Activated CD8-positive, alpha-beta memory T cell treated with anti-CD3 and anti-CD28 coated beads for 1 hour (primary cell): ENCODE data around the gene MILR1.
"Not testable (repeated sequence)": the region's sequence is repeated elsewhere in the genome, so short reads cannot be mapped to it uniquely, and the experiment has no call there.

Source experiments
- DNase-seq, 2 donors: peaks; one replicate each; pipeline ENCODE4 v3.0.0-alpha.2; 2020; ENCODE audit warnings: low read depth in 1 of 2; ENCODE audit errors: extremely low read depth in 1 of 2

MILR1 gene

GRCh38 chr17:64426596-64426995 is 22.3 kb upstream of the MILR1 start:
- DNase-seq = no peak

- DNase-seq = no peak
These were observed 20.5 kb upstream of the MILR1 start for GRCh38 chr17:64428406-64428805.

- not testable (repeated sequence) for DNase-seq
These were observed 18.9 kb upstream of the MILR1 start for GRCh38 chr17:64430036-64430435.

- no peak for DNase-seq
These were observed 17.4 kb upstream of the MILR1 start for GRCh38 chr17:64431534-64431933.

- no peak for DNase-seq
These were observed 10.9 kb upstream of the MILR1 start for GRCh38 chr17:64437944-64438525.

- not testable (repeated sequence) for DNase-seq
These were observed 9.4 kb upstream of the MILR1 start for GRCh38 chr17:64439521-64439920.

- no peak for DNase-seq
These were observed 9.0 kb upstream of the MILR1 start for GRCh38 chr17:64439956-64440355.

- DNase-seq = no peak
These were observed 7.0 kb upstream of the MILR1 start for GRCh38 chr17:64441772-64442540.

- no peak for DNase-seq
These were observed 6.4 kb upstream of the MILR1 start for GRCh38 chr17:64442541-64442971.

- DNase-seq = no peak
These were observed 5.7 kb upstream of the MILR1 start for GRCh38 chr17:64443086-64443760.

- DNase-seq = no peak
These were observed 1.4 kb upstream of the MILR1 start for GRCh38 chr17:64447526-64447925.

- DNase-seq = no peak
These were observed 630 bp downstream of the MILR1 start for GRCh38 chr17:64449545-64449944.

GRCh38 chr17:64455993-64456885 is 7.3 kb downstream of the MILR1 start:
- no peak for DNase-seq

- no peak for DNase-seq
These were observed 8.2 kb downstream of the MILR1 start for GRCh38 chr17:64457156-64457555.

GRCh38 chr17:64458756-64459155 is 9.8 kb downstream of the MILR1 start:
- no peak for DNase-seq

GRCh38 chr17:64459284-64459747 is 10.4 kb downstream of the MILR1 start:
- no peak for DNase-seq

- DNase-seq = not testable (repeated sequence)
These were observed 10.9 kb downstream of the MILR1 start for GRCh38 chr17:64459818-64460217.

- no peak for DNase-seq
These were observed 12.0 kb downstream of the MILR1 start for GRCh38 chr17:64460955-64461354.

- no peak for DNase-seq
These were observed 12.9 kb downstream of the MILR1 start for GRCh38 chr17:64461788-64462187.

GRCh38 chr17:64466019-64466735 is 17.3 kb downstream of the MILR1 start:
- no peak for DNase-seq
